Measurements from ENCODE around the gene SCAMP3. TPM values are rescaled to one million over a fixed set of nuclear protein-coding genes. Genes with fewer than 3 reads are reported as not detected.

SCAMP3 gene
- total and polyA plus RNA-seq, 10 of the 15 experiments (the other 5 are each of a cell fraction or from before 2014, with no cell fraction given) = 17.2 to 133 (median 87.3) TPM

DNA sequence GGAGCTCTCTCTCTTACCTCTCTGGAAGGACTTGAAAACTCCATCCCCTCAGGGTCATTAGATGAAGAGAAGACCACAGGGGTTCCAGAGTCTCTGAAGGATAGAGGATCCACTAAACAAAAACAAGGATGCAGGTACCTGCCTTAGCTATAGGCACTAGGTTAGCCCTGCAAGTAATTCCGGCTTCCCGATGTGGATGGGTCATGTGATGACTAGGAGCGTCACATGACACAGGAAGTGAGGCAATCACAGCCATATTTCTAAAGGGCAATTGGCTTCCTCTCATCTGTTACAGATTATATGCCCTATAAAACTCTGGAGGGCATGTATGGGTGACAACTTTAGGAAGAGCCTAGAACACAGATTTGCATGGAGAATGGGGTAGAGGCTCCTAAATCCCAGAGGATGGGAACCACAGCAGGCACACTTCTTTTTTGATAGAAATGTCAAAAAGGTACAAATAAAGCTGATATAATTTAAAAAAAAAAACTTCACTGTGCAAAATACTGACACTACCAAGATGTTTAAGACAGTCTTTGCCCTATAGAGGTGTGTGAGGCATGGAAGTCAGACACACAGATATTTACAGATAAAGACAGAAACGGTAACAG, 21.0 kb downstream of the SCAMP3 start (continued):
- TF ChIP-seq, protein P1, sequence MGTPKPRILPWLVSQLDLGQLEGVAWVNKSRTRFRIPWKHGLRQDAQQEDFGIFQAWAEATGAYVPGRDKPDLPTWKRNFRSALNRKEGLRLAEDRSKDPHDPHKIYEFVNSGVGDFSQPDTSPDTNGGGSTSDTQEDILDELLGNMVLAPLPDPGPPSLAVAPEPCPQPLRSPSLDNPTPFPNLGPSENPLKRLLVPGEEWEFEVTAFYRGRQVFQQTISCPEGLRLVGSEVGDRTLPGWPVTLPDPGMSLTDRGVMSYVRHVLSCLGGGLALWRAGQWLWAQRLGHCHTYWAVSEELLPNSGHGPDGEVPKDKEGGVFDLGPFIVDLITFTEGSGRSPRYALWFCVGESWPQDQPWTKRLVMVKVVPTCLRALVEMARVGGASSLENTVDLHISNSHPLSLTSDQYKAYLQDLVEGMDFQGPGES (IDR thresholded peaks at IDR 0.05) = no peak
- TF ChIP-seq SIN3A (IDR thresholded peaks at IDR 0.05; ENCODE audit: low read depth, low read length) (peak; percentile 98), RELA (IDR thresholded peaks at IDR 0.05; ENCODE audit: borderline replicate concordance, partially characterized antibody) (peak; percentile 63), CBX3 (IDR thresholded peaks at IDR 0.05; ENCODE audit: borderline replicate concordance, low read depth) (no peak), CBFB (IDR thresholded peaks at IDR 0.05; ENCODE audit: low read depth) (no peak), PAX8 (IDR thresholded peaks at IDR 0.05) (peak; percentile 56; the same call in 1 of the 2 replicates), MTA3 (IDR thresholded peaks at IDR 0.05; ENCODE audit: borderline replicate concordance, low read length) (no peak), SP1 (IDR thresholded peaks at IDR 0.05; ENCODE audit: low read depth, low read length) (no peak), ZBED1 (IDR thresholded peaks at IDR 0.05; ENCODE audit: borderline replicate concordance) (no peak), POLR2AphosphoS2 (IDR thresholded peaks at IDR 0.05; ENCODE audit: low read depth, low read length) (no peak), RBBP5 (conservative IDR thresholded peaks at IDR 0.05) (no peak), ZSCAN29 (IDR thresholded peaks at IDR 0.05) (no peak), GATAD2B (conservative IDR thresholded peaks at IDR 0.05; ENCODE audit: low read depth) (no peak), TAF1 (IDR thresholded peaks at IDR 0.05; ENCODE audit: borderline replicate concordance, low read depth, low read length) (no peak), RB1 (IDR thresholded peaks at IDR 0.05; ENCODE audit: borderline replicate concordance) (no peak), RAD21 (IDR thresholded peaks at IDR 0.05; ENCODE audit: insufficient read depth, low read depth, low read length) (no peak), CHD4 (IDR thresholded peaks at IDR 0.05) (no peak), JUND (IDR thresholded peaks at IDR 0.05; ENCODE audit: low read depth, low read length) (no peak), KAT2A (conservative IDR thresholded peaks at IDR 0.05; ENCODE audit: control insufficient read depth, low read depth, low read length) (no peak), PML (IDR thresholded peaks at IDR 0.05; ENCODE audit: low read length) (no peak), MTA2 (IDR thresholded peaks at IDR 0.05; ENCODE audit: low read depth) (no peak), NFYB (IDR thresholded peaks at IDR 0.05; ENCODE audit: insufficient read depth, low read depth, low read length) (no peak), WRNIP1 (IDR thresholded peaks at IDR 0.05; ENCODE audit: borderline replicate concordance, low read depth, low read length) (no peak)
- TF ChIP-seq, protein P2, sequence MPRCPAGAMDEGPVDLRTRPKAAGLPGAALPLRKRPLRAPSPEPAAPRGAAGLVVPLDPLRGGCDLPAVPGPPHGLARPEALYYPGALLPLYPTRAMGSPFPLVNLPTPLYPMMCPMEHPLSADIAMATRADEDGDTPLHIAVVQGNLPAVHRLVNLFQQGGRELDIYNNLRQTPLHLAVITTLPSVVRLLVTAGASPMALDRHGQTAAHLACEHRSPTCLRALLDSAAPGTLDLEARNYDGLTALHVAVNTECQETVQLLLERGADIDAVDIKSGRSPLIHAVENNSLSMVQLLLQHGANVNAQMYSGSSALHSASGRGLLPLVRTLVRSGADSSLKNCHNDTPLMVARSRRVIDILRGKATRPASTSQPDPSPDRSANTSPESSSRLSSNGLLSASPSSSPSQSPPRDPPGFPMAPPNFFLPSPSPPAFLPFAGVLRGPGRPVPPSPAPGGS (IDR thresholded peaks at IDR 0.05; ENCODE audit: borderline replicate concordance, insufficient read depth, low read depth, low read length, poor library complexity, severe bottlenecking) = no peak
- TF ChIP-seq, protein P3, sequence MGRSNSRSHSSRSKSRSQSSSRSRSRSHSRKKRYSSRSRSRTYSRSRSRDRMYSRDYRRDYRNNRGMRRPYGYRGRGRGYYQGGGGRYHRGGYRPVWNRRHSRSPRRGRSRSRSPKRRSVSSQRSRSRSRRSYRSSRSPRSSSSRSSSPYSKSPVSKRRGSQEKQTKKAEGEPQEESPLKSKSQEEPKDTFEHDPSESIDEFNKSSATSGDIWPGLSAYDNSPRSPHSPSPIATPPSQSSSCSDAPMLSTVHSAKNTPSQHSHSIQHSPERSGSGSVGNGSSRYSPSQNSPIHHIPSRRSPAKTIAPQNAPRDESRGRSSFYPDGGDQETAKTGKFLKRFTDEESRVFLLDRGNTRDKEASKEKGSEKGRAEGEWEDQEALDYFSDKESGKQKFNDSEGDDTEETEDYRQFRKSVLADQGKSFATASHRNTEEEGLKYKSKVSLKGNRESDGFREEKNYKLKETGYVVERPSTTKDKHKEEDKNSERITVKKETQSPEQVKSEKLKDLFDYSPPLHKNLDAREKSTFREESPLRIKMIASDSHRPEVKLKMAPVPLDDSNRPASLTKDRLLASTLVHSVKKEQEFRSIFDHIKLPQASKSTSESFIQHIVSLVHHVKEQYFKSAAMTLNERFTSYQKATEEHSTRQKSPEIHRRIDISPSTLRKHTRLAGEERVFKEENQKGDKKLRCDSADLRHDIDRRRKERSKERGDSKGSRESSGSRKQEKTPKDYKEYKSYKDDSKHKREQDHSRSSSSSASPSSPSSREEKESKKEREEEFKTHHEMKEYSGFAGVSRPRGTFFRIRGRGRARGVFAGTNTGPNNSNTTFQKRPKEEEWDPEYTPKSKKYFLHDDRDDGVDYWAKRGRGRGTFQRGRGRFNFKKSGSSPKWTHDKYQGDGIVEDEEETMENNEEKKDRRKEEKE (IDR thresholded peaks at IDR 0.05) = no peak
- TF ChIP-seq, protein P4, sequence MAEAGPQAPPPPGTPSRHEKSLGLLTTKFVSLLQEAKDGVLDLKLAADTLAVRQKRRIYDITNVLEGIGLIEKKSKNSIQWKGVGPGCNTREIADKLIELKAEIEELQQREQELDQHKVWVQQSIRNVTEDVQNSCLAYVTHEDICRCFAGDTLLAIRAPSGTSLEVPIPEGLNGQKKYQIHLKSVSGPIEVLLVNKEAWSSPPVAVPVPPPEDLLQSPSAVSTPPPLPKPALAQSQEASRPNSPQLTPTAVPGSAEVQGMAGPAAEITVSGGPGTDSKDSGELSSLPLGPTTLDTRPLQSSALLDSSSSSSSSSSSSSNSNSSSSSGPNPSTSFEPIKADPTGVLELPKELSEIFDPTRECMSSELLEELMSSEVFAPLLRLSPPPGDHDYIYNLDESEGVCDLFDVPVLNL (IDR thresholded peaks at IDR 0.05; ENCODE audit: low read depth, low read length) = no peak

Measured in GM12878 (cell line).